ENCODE data around the gene NAPEPLD.

GRCh38 chr7:103116511-103116910 is 32.4 kb downstream of the NAPEPLD start:
- TF ChIP-seq EZH2 (IDR thresholded peaks at IDR 0.05; ENCODE audit: borderline replicate concordance, low read depth, low read length, severe bottlenecking) (no peak), POLR2A (IDR thresholded peaks at IDR 0.05; ENCODE audit: low read depth, low read length) (no peak), MAX (IDR thresholded peaks at IDR 0.05; ENCODE audit: insufficient read depth, insufficient read length) (no peak), POLR2AphosphoS5 (IDR thresholded peaks at IDR 0.05; ENCODE audit: insufficient read depth, low read depth, low read length) (no peak), JUN (IDR thresholded peaks at IDR 0.05; ENCODE audit: borderline replicate concordance, insufficient read depth, insufficient read length, low read depth) (no peak)
- TF ChIP-seq, protein P1, sequence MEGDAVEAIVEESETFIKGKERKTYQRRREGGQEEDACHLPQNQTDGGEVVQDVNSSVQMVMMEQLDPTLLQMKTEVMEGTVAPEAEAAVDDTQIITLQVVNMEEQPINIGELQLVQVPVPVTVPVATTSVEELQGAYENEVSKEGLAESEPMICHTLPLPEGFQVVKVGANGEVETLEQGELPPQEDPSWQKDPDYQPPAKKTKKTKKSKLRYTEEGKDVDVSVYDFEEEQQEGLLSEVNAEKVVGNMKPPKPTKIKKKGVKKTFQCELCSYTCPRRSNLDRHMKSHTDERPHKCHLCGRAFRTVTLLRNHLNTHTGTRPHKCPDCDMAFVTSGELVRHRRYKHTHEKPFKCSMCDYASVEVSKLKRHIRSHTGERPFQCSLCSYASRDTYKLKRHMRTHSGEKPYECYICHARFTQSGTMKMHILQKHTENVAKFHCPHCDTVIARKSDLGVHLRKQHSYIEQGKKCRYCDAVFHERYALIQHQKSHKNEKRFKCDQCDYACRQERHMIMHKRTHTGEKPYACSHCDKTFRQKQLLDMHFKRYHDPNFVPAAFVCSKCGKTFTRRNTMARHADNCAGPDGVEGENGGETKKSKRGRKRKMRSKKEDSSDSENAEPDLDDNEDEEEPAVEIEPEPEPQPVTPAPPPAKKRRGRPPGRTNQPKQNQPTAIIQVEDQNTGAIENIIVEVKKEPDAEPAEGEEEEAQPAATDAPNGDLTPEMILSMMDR (IDR thresholded peaks at IDR 0.05; ENCODE audit: extremely low read depth in 1 of 2, insufficient read depth in 1 of 2, low read depth in 1 of 2, low read length in 2 of 2), result no peak

All from endothelial cell of umbilical vein (primary cell).